Testis (tissue), 2 donors: Measurements from ENCODE around the gene TIMMDC1.
"Not testable (repeated sequence)": the region's sequence is repeated elsewhere in the genome, so short reads cannot be mapped to it uniquely, and the experiment has no call there.

Experiments
- CTCF ChIP-seq, 3 experiments: fragments of 450-650 bp in 2 of 3; fragments of 200-600 bp in 1 of 3; sonication (generic) in 1 of 3; IDR thresholded peaks; one replicate each; pipeline ENCODE4 v1.5.1; 2016 to 2019; ENCODE audit warnings: antibody characterized with exemption in 3 of 3, mild to moderate bottlenecking in 2 of 3, moderate library complexity in 1 of 3
- POLR2A ChIP-seq: fragments of 450-650 bp; IDR thresholded peaks from one replicate; pipeline ENCODE4 v1.6.1; 2017; ENCODE audit warnings: antibody characterized with exemption, mild to moderate bottlenecking, moderate library complexity

- not testable (repeated sequence) for TF ChIP-seq CTCF (IDR thresholded peaks at IDR 0.05); POLR2A
These were observed 65.0 kb downstream of the TIMMDC1 start for GRCh38 chr3:119563334-119563733.
